Urothelium cell line (cell line): ENCODE measurements around the gene CCDC28A.
A peak's percentile ranks its signal among the peaks of the same experiment; 100 is the strongest.
"Not testable (repeated sequence)": the region's sequence is repeated elsewhere in the genome, so short reads cannot be mapped to it uniquely, and the experiment has no call there.

ENCODE experiments used
- DNase-seq: peaks from one replicate; pipeline ENCODE4 v3.0.0; 2011; ENCODE audit warnings: low spot score, mixed read lengths
- FAIRE-seq: peaks from 2 replicates; lab custom pipeline; 2011; peaks lifted over from hg19 to GRCh38; lab: Jason Lieb, UNC

The CCDC28A gene

GRCh38 chr6:138773177-138774091, at the start of gene CCDC28A:
Gene CCDC28A, plus strand, starts transcription at chr6:138773769. Its CDS starts 2,352 bp downstream, at chr6:138776121.
- FAIRE-seq (peak; percentile 84), DNase-seq (peak; percentile 93)

- FAIRE-seq: no peak
- DNase-seq: peak; percentile 54
Measured at GRCh38 chr6:138724015-138724414, 49.6 kb upstream of the CCDC28A start.

- no peak for DNase-seq
- FAIRE-seq: peak; percentile 44
Measured at GRCh38 chr6:138726066-138726756, 47.4 kb upstream of the CCDC28A start.

GRCh38 chr6:138726757-138727097, 46.8 kb upstream of the CCDC28A start:
- FAIRE-seq (no peak), DNase-seq (no peak)

GRCh38 chr6:138727182-138727581, 46.4 kb upstream of the CCDC28A start:
- DNase-seq (no peak), FAIRE-seq (no peak)

- no peak for FAIRE-seq
- DNase-seq: no peak
Measured at GRCh38 chr6:138728662-138729061, 44.9 kb upstream of the CCDC28A start.

GRCh38 chr6:138730037-138730436, 43.5 kb upstream of the CCDC28A start:
- FAIRE-seq, DNase-seq: not testable (repeated sequence)

GRCh38 chr6:138734585-138734984, 39.0 kb upstream of the CCDC28A start:
- DNase-seq: no peak
- FAIRE-seq: no peak

- no peak for FAIRE-seq
- DNase-seq: no peak
Measured at GRCh38 chr6:138736640-138737039, 36.9 kb upstream of the CCDC28A start.

GRCh38 chr6:138752017-138752416, 21.6 kb upstream of the CCDC28A start:
- FAIRE-seq: no peak
- no peak for DNase-seq

- DNase-seq: no peak
- FAIRE-seq: no peak
Measured at GRCh38 chr6:138757136-138757535, 16.4 kb upstream of the CCDC28A start.

GRCh38 chr6:138765896-138766655, 7.5 kb upstream of the CCDC28A start:
- DNase-seq (peak; percentile 34), FAIRE-seq (no peak)

GRCh38 chr6:138769102-138769676, 4.4 kb upstream of the CCDC28A start:
- no peak for DNase-seq
- FAIRE-seq: no peak

GRCh38 chr6:138772596-138773176, 883 bp upstream of the CCDC28A start:
- peak; percentile 8 for DNase-seq
- FAIRE-seq: no peak

- no peak for FAIRE-seq
- no peak for DNase-seq
Measured at GRCh38 chr6:138774370-138774769, 801 bp downstream of the CCDC28A start.

- no peak for FAIRE-seq
- DNase-seq: no peak
Measured at GRCh38 chr6:138776659-138777058, 3.1 kb downstream of the CCDC28A start.

GRCh38 chr6:138778331-138778730, 4.8 kb downstream of the CCDC28A start:
- FAIRE-seq (no peak), DNase-seq (no peak)

GRCh38 chr6:138782243-138782642, 8.7 kb downstream of the CCDC28A start:
- no peak for DNase-seq
- no peak for FAIRE-seq

GRCh38 chr6:138785079-138785478, 11.5 kb downstream of the CCDC28A start:
- FAIRE-seq (no peak), DNase-seq (no peak)

GRCh38 chr6:138785980-138786379, 12.4 kb downstream of the CCDC28A start:
- no peak for FAIRE-seq
- DNase-seq: no peak

- FAIRE-seq (no peak), DNase-seq (no peak)
Measured at GRCh38 chr6:138787138-138787537, 13.6 kb downstream of the CCDC28A start.
